Memory B cell (primary cell): ENCODE measurements around the gene SRMS.
A peak's percentile ranks its signal among the peaks of the same experiment; 100 is the strongest.

ENCODE experiments used
- ATAC-seq: fragments of 150-1000 bp; cut with Tn5 transposase; 2 replicates; pipeline ENCODE4 v1.10.0; 2021; ENCODE audit warnings: low read depth, mild to moderate bottlenecking, moderate library complexity
- DNase-seq, 2 donors: peaks; one replicate each; pipeline ENCODE4 v3.0.0; 2022; ENCODE audit warnings: low spot score in 2 of 2
- H3K27ac Mint-ChIP-seq: one replicate; pipeline ENCODE4 v1.8.0; 2022; ENCODE audit warnings: mild to moderate bottlenecking, moderate library complexity, mixed read lengths
- H3K27me3 Mint-ChIP-seq: one replicate; pipeline ENCODE4 v1.8.0; 2022; ENCODE audit warnings: mixed read lengths
- H3K36me3 Mint-ChIP-seq: one replicate; pipeline ENCODE4 v1.8.0; 2022; ENCODE audit warnings: mild to moderate bottlenecking, mixed read lengths
- H3K4me1 Mint-ChIP-seq: one replicate; pipeline ENCODE4 v1.8.0; 2022; ENCODE audit warnings: mixed read lengths
- H3K4me3 Mint-ChIP-seq: one replicate; pipeline ENCODE4 v1.8.0; 2022; ENCODE audit warnings: mild to moderate bottlenecking, moderate library complexity, mixed read lengths
- H3K9me3 Mint-ChIP-seq: one replicate; pipeline ENCODE4 v1.8.0; 2022; ENCODE audit warnings: mixed read lengths

SRMS gene

GRCh38 chr20:63554361-63555278 is 7.1 kb upstream of the SRMS start:
- Mint-ChIP-seq H3K9me3 (peaks cover 2% of the 10 kb centered on the region), H3K36me3 (peaks cover 2% of the 10 kb centered on the region), H3K27me3 (peaks cover 4% of the 10 kb centered on the region), H3K27ac (peak overlapping the region; percentile 92), H3K4me3 (peak overlapping the region; percentile 84), H3K4me1 (peaks cover 24% of the 10 kb centered on the region)
- ATAC-seq (peak; percentile 37), DNase-seq (peak; percentile 63 to 77)

- peak within 1 kb of the TSS; percentile 92 for H3K27ac Mint-ChIP-seq
- H3K27me3 Mint-ChIP-seq: peaks cover 8% of the 10 kb centered on the region
- ATAC-seq: peak; percentile 46
- DNase-seq: peak in 1 of 2 donors; percentile 74
- no peaks in the 10 kb centered on the region for H3K36me3 Mint-ChIP-seq
- H3K4me1 Mint-ChIP-seq: peaks cover 26% of the 10 kb centered on the region
- H3K4me3 Mint-ChIP-seq: peak within 1 kb of the TSS; percentile 84
- H3K9me3 Mint-ChIP-seq: no peaks in the 10 kb centered on the region
Observed at GRCh38 chr20:63553933-63554290, 6.4 kb upstream of the SRMS start, which contains the start of gene FNDC11. FNDC11 (plus strand) TSS chr20:63554159; CDS start chr20:63555664, 1,505 bp downstream.

- peak overlapping the region; percentile 92 for H3K27ac Mint-ChIP-seq
- no peaks in the 10 kb centered on the region for H3K36me3 Mint-ChIP-seq
- H3K9me3 Mint-ChIP-seq: no peaks in the 10 kb centered on the region
- H3K27me3 Mint-ChIP-seq: peaks cover 10% of the 10 kb centered on the region
- H3K4me3 Mint-ChIP-seq: peak overlapping the region; percentile 84
- ATAC-seq: peak; percentile 48
- peaks cover 28% of the 10 kb centered on the region for H3K4me1 Mint-ChIP-seq
- peak; percentile 92 to 97 for DNase-seq
Observed at GRCh38 chr20:63553251-63553932, 5.8 kb upstream of the SRMS start.

- DNase-seq: peak in 1 of 2 donors; percentile 70
- peak; percentile 56 for ATAC-seq
- Mint-ChIP-seq H3K27me3 (peaks cover 10% of the 10 kb centered on the region), H3K4me1 (peaks cover 28% of the 10 kb centered on the region), H3K27ac (peak overlapping the region; percentile 92), H3K4me3 (peak overlapping the region; percentile 84), H3K36me3 (no peaks in the 10 kb centered on the region), H3K9me3 (no peaks in the 10 kb centered on the region)
Observed at GRCh38 chr20:63552481-63553249, 5.1 kb upstream of the SRMS start.

- H3K4me3 Mint-ChIP-seq: no peak overlapping the region
- no peaks in the 10 kb centered on the region for H3K9me3 Mint-ChIP-seq
- H3K27me3 Mint-ChIP-seq: peaks cover 12% of the 10 kb centered on the region
- H3K36me3 Mint-ChIP-seq: no peaks in the 10 kb centered on the region
- ATAC-seq: no peak
- no peak for DNase-seq
- H3K27ac Mint-ChIP-seq: no peak overlapping the region
- peaks cover 28% of the 10 kb centered on the region for H3K4me1 Mint-ChIP-seq
Observed at GRCh38 chr20:63551068-63551467, 3.5 kb upstream of the SRMS start.

GRCh38 chr20:63549679-63550282 is 2.2 kb upstream of the SRMS start:
- no peak overlapping the region for H3K27ac Mint-ChIP-seq
- H3K36me3 Mint-ChIP-seq: no peaks in the 10 kb centered on the region
- DNase-seq: no peak
- H3K9me3 Mint-ChIP-seq: no peaks in the 10 kb centered on the region
- ATAC-seq: no peak
- H3K4me1 Mint-ChIP-seq: peaks cover 37% of the 10 kb centered on the region
- H3K27me3 Mint-ChIP-seq: peaks cover 12% of the 10 kb centered on the region
- H3K4me3 Mint-ChIP-seq: no peak overlapping the region

GRCh38 chr20:63549019-63549418 is 1.5 kb upstream of the SRMS start:
- Mint-ChIP-seq H3K9me3 (no peaks in the 10 kb centered on the region), H3K27ac (no peak overlapping the region), H3K4me1 (peaks cover 40% of the 10 kb centered on the region), H3K4me3 (no peak overlapping the region), H3K36me3 (no peaks in the 10 kb centered on the region), H3K27me3 (peaks cover 12% of the 10 kb centered on the region)
- ATAC-seq (no peak), DNase-seq (no peak)

GRCh38 chr20:63548542-63548941 is 993 bp upstream of the SRMS start:
- DNase-seq: no peak
- Mint-ChIP-seq H3K27ac (no peak overlapping the region), H3K36me3 (no peaks in the 10 kb centered on the region), H3K4me3 (no peak overlapping the region), H3K9me3 (no peaks in the 10 kb centered on the region), H3K4me1 (peaks cover 44% of the 10 kb centered on the region), H3K27me3 (peaks cover 15% of the 10 kb centered on the region)
- ATAC-seq: no peak

GRCh38 chr20:63546956-63547724 is 409 bp downstream of the SRMS start:
- Mint-ChIP-seq H3K4me1 (peaks cover 43% of the 10 kb centered on the region), H3K36me3 (no peaks in the 10 kb centered on the region), H3K27ac (no peak overlapping the region), H3K27me3 (peaks cover 15% of the 10 kb centered on the region), H3K9me3 (no peaks in the 10 kb centered on the region), H3K4me3 (no peak overlapping the region)
- ATAC-seq (no peak), DNase-seq (no peak)

- ATAC-seq (no peak), DNase-seq (no peak)
- Mint-ChIP-seq H3K27ac (no peak overlapping the region), H3K4me3 (no peak overlapping the region), H3K9me3 (no peaks in the 10 kb centered on the region), H3K36me3 (no peaks in the 10 kb centered on the region), H3K27me3 (peaks cover 15% of the 10 kb centered on the region), H3K4me1 (peaks cover 43% of the 10 kb centered on the region)
Observed at GRCh38 chr20:63546256-63546955, 1.1 kb downstream of the SRMS start.

- H3K9me3 Mint-ChIP-seq: no peaks in the 10 kb centered on the region
- H3K4me3 Mint-ChIP-seq: no peak overlapping the region
- peaks cover 40% of the 10 kb centered on the region for H3K4me1 Mint-ChIP-seq
- H3K27me3 Mint-ChIP-seq: peaks cover 15% of the 10 kb centered on the region
- ATAC-seq: peak; percentile 21
- no peak overlapping the region for H3K27ac Mint-ChIP-seq
- H3K36me3 Mint-ChIP-seq: no peaks in the 10 kb centered on the region
- no peak for DNase-seq
Observed at GRCh38 chr20:63545814-63546213, 1.7 kb downstream of the SRMS start.

GRCh38 chr20:63544958-63545516 is 2.5 kb downstream of the SRMS start:
- Mint-ChIP-seq H3K9me3 (no peaks in the 10 kb centered on the region), H3K27ac (no peak overlapping the region), H3K27me3 (peaks cover 14% of the 10 kb centered on the region), H3K4me1 (peaks cover 38% of the 10 kb centered on the region), H3K4me3 (peak overlapping the region; percentile 1), H3K36me3 (no peaks in the 10 kb centered on the region)
- DNase-seq (no peak), ATAC-seq (no peak)
